ENCODE results near the gene NAPEPLD.

NAPEPLD gene

DNA sequence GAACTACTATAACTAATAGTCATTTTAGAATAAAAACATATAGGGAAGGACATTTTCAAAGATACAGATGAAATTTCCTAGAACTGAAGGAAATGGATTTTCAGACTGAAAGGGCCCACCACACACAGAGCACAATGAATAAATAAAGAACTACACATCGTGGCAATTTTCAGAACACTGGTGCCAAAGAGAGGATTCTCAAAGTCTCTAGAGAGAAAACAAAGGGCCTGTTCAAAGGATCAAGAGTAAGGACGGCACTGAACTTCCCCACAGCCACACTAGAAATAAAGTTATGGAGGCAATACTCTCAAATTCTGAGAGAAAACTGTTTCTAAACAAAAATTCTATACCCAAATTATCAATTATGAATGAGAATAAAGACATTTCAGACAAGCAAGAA is 21.9 kb downstream of the NAPEPLD start:
- TF ChIP-seq, protein P1, sequence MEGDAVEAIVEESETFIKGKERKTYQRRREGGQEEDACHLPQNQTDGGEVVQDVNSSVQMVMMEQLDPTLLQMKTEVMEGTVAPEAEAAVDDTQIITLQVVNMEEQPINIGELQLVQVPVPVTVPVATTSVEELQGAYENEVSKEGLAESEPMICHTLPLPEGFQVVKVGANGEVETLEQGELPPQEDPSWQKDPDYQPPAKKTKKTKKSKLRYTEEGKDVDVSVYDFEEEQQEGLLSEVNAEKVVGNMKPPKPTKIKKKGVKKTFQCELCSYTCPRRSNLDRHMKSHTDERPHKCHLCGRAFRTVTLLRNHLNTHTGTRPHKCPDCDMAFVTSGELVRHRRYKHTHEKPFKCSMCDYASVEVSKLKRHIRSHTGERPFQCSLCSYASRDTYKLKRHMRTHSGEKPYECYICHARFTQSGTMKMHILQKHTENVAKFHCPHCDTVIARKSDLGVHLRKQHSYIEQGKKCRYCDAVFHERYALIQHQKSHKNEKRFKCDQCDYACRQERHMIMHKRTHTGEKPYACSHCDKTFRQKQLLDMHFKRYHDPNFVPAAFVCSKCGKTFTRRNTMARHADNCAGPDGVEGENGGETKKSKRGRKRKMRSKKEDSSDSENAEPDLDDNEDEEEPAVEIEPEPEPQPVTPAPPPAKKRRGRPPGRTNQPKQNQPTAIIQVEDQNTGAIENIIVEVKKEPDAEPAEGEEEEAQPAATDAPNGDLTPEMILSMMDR (conservative IDR thresholded peaks at IDR 0.05): no peak
- TF ChIP-seq ZFX (IDR thresholded peaks at IDR 0.05): no peak
- no peak overlapping the region for H3K27ac ChIP-seq

GRCh38 chr7:103124429-103124979 is 24.4 kb downstream of the NAPEPLD start:
- H3K27ac ChIP-seq: no peak overlapping the region
- no peak for TF ChIP-seq ZFX (IDR thresholded peaks at IDR 0.05)
- TF ChIP-seq, protein P1 (conservative IDR thresholded peaks at IDR 0.05): no peak

DNA sequence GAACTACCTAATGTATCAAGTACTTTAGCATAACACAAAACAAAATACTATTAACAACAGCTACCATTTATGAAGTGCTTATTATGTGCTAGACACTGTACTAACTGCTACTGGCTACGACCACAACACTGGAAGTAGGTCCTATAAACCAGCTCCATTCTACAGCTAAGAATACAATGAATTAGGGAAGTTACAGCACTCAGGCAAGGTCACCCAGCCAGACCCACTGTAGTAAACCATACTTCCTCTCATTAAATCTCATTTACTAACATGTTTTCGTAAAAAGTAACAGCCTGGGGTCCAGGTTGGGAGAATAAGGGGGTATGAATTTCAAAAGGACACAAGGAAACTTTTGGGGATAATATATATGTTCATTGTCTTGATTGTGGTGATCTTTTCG is 25.4 kb downstream of the NAPEPLD start:
- no peak for TF ChIP-seq ZFX (IDR thresholded peaks at IDR 0.05)
- TF ChIP-seq, protein P1 (conservative IDR thresholded peaks at IDR 0.05): no peak

DNA sequence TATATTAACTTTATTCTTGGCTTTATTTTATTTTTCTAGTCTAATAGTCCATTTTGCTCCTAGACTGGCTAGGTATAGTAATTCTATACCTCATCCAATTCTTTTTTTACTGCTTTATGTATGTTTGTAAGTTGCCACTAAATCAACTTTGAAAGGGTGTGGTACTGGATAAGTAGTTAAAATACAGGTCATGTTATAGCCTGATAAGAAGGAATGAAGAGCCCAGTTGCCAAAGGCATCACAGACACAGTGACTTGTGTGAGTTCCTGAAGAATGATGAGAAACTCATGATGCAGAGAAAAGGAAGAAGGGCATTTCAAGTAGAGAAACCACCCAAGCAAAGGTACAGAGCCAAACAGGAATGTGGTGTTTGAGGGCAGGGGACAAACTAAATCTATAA is 27.3 kb downstream of the NAPEPLD start:
- TF ChIP-seq, protein P1 (conservative IDR thresholded peaks at IDR 0.05): no peak
- no peak for TF ChIP-seq ZFX (IDR thresholded peaks at IDR 0.05)
- no peak overlapping the region for H3K27ac ChIP-seq

More for the DNA sequence above, 25.4 kb downstream of the NAPEPLD start:
- no peak overlapping the region for H3K27ac ChIP-seq

DNA sequence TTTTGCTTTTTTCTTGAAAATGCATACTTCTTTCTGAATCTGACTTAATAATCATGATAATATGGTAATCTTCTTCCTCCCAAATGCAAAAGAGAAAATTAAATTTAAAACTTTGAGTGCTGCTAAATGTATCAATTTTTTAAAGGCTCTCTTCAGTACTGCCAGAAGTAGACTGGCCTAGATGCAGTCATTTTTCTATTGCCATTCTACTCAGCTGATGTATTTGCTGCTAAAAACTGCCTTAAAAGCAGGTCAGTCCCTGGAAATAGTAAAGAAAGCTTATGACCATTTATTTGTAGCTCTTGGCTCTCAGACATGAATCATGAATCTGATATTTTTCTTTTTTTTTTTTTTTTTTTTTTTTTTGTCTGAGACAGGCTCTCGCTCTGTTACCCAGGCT is 28.5 kb downstream of the NAPEPLD start:
- TF ChIP-seq, protein P1 (conservative IDR thresholded peaks at IDR 0.05): no peak
- TF ChIP-seq ZFX (IDR thresholded peaks at IDR 0.05): no peak
- no peak overlapping the region for H3K27ac ChIP-seq

DNA sequence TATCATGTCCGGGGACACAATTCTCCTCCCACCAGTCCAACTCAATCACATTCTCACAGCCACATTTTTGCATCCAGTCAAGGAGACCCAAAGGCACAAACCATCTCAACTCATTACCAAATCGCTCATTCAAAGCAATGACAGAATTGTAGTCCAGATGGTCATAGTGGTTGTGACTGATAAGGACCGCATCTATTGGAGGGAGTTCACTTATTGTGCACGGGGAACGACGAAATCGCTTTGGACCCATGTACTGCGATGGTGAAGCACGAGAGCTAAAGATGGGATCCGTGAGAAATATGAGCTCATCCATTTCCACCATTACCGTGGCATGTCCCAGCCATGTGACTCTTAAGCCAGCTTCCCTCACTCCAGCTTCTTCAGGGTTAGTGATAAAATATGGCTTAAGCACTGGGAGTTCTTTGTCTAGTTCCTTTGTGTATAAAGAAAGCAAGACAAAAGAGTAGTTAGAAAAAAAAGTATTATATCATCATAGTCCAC is 29.1 kb downstream of the NAPEPLD start:
- TF ChIP-seq, protein P1 (conservative IDR thresholded peaks at IDR 0.05): no peak
- no peak for TF ChIP-seq ZFX (IDR thresholded peaks at IDR 0.05)
- no peak overlapping the region for H3K27ac ChIP-seq

- no peak for TF ChIP-seq ZFX (IDR thresholded peaks at IDR 0.05)
- TF ChIP-seq, protein P1 (conservative IDR thresholded peaks at IDR 0.05): no peak
- H3K27ac ChIP-seq: no peak overlapping the region
These were observed 31.4 kb downstream of the NAPEPLD start for GRCh38 chr7:103117465-103117864.
